ENCODE measurements around the gene WDR45B.
"Not testable (repeated sequence)": the region's sequence is repeated elsewhere in the genome, so short reads cannot be mapped to it uniquely, and the experiment has no call there.

WDR45B gene

DNA sequence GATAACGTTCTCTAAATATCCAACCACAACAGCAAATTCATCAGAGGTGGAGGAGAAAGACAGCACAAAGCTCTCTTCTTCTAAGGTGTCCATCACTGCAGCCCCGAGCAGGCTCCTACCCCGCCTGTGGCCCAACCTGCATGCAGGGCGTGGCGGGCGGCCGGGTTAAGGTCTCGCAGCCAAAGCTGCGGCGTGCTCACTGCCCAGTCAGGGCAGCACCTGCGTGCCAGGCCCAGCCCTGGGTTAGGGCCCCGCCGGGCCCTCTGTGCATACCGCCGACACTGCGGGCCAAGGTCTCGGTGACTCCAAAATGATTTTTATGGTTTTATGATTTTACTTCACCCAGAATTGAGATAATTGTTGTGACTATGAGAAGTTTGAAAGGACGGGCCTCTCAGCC lies 70.9 kb downstream of the WDR45B start:
- no peak for DNase-seq

- DNase-seq, result not testable (repeated sequence)
Measured at GRCh38 chr17:82575581-82576221, 72.5 kb downstream of the WDR45B start.

DNA sequence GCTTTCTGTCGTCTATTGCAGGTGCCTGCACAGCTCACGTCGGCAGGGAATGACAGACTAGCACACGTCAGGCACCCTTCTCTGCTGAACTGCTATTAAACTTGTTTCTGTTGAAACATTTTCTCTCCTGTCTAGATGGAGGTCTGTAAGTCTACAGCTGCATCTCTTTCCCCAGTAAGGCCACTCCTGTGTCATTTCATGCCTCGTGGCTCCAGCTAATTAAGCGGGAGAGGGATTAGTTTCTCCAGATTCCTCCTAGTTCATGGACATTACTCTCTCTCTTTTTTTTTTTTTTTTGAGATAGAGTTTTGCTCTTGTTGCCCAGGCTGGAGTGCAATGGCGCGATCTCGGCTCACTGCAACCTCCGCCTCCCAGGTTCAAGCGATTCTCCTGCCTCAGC lies 74.2 kb downstream of the WDR45B start:
- DNase-seq, result no peak

GRCh38 chr17:82571855-82572254 lies 76.4 kb downstream of the WDR45B start:
- DNase-seq, result no peak

GRCh38 chr17:82570277-82570676 lies 78.0 kb downstream of the WDR45B start:
- no peak for DNase-seq

- DNase-seq, result no peak
Measured at GRCh38 chr17:82569621-82570020, 78.6 kb downstream of the WDR45B start.

- no peak for DNase-seq
Measured at GRCh38 chr17:82568997-82569393, 79.2 kb downstream of the WDR45B start.

DNA sequence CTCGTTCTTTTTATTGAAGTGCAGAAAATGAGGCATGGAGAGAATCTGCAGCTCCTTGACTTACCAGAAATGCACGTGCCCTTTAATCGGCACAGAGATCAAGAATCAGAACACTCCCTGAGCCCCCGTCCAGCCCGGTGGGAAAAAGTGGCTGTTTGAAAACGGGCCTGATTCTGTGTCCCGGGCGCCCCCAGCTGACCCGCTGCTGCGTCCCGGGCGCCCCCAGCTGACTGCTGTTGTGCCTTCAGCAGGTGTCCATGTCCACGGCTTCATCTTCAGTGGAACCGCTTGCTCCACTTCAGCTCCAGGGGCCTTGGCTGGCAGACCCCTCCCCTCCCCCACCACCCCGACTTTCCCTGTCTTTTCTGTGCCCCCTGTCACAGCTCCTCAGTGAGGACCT lies 81.0 kb downstream of the WDR45B start:
- DNase-seq, result no peak

- DNase-seq, result peak; percentile 38
Measured at GRCh38 chr17:82566129-82566960, 81.9 kb downstream of the WDR45B start.

DNA sequence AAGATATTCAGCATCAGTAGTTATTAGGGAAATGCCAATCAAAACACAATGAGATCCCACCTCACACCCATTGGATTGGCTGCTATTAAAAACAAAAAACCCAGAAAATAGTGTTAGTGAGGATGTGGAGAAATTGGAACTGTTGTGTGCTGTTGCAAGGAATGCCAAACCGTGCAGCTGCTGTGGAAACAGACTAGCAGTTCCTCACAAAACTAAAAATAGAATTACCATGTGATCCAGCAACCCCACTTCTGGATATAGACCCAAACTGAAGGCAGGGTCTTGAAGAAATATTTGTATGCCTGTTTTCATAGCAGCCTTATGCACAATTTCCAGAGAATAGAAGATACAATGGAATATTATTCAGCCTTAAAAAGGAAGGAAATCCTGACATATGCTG lies 82.7 kb downstream of the WDR45B start:
- DNase-seq, result no peak

Data from NCI-H69 (cell line).